GM13976 (cell line): Measurements from ENCODE around the gene TPPP2.

Experiments used
- DNase-seq: peaks from one replicate; pipeline ENCODE4 v3.0.0; 2012; ENCODE audit warnings: low spot score
- in situ Hi-C: fragments of 300-500 bp; cut with MboI; formaldehyde crosslinking; loops from one replicate; pipeline ENCODE4 v1.12.0; 2022; ENCODE audit warnings: low sequenced_read_pairs, mixed read lengths, inconsistent platforms; ENCODE audit not compliant: unreplicated experiment
- TF ChIP-seq, protein P1 (sequence below): IDR thresholded peaks from 2 replicates; pipeline ENCODE4 v1.5.1; 2012; ENCODE audit warnings: borderline replicate concordance, mild to moderate bottlenecking; ENCODE audit not compliant: insufficient read depth; ENCODE audit errors: extremely low read depth, missing control alignments, control extremely low read depth

TPPP2 gene

DNA sequence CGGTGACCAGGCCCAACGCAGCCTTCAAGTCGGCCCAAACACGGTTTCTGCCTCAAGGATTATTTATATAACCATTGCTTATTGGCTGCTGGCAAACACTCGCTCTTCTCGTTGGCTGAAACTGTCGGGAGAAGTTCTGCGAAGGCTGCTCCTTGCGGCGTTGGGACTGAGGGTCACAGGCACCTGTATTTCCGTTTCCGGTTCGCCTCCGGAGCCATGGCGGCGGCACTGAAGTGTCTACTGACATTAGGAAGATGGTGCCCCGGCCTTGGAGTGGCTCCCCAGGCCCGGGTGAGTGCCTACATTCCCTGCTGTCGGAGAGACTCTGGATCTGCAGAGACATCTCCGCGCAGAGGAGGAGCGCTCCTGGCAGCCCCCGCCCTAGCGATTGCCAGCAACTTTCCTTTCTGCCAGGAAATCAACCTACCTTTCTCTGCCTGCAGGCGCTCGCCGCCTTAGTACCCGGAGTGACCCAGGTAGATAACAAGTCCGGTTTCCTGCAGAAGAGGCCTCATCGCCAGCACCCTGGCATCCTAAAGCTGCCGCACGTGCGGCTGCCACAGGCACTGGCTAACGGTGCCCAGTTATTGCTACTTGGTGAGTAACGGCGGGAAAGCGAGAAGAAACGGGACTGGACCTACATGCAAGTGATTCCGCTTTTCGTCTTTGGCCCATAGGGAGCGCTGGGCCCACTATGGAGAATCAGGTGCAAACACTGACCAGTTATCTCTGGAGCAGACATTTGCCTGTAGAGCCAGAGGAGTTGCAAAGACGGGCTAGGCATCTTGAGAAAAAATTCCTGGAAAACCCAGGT lies 40.0 kb upstream of the TPPP2 start, which contains the start of gene METTL17:
Gene METTL17 (plus strand): TSS at position 194 of the 814 bp plus-strand sequence. CDS start 23 bp downstream, at position 217.
- peak; percentile 92 for DNase-seq
- in situ Hi-C loops, result no loop called here
- TF ChIP-seq, protein P1, sequence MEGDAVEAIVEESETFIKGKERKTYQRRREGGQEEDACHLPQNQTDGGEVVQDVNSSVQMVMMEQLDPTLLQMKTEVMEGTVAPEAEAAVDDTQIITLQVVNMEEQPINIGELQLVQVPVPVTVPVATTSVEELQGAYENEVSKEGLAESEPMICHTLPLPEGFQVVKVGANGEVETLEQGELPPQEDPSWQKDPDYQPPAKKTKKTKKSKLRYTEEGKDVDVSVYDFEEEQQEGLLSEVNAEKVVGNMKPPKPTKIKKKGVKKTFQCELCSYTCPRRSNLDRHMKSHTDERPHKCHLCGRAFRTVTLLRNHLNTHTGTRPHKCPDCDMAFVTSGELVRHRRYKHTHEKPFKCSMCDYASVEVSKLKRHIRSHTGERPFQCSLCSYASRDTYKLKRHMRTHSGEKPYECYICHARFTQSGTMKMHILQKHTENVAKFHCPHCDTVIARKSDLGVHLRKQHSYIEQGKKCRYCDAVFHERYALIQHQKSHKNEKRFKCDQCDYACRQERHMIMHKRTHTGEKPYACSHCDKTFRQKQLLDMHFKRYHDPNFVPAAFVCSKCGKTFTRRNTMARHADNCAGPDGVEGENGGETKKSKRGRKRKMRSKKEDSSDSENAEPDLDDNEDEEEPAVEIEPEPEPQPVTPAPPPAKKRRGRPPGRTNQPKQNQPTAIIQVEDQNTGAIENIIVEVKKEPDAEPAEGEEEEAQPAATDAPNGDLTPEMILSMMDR, result no peak

DNA sequence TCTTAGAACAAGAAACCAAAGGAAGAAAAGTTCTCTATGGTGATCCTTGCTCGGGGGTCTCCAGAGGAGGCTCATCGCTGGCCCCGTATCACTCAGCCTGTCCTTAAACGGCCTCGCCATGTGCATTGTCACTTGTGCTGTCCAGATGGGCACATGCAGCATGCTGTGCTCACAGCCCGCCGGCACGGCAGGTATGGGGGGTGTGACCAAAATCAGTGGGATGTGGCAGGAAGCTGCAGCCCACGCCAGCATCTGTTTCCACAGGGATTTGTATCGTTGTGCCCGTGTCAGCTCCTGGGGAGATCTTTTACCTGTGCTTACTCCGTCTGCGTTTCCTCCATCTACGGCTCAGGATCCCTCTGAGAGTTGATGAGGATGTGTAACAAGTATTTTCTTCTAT lies 33.5 kb upstream of the TPPP2 start:
- in situ Hi-C loops, result no loop called here
- no peak for DNase-seq
- TF ChIP-seq, protein P1, result no peak

DNA sequence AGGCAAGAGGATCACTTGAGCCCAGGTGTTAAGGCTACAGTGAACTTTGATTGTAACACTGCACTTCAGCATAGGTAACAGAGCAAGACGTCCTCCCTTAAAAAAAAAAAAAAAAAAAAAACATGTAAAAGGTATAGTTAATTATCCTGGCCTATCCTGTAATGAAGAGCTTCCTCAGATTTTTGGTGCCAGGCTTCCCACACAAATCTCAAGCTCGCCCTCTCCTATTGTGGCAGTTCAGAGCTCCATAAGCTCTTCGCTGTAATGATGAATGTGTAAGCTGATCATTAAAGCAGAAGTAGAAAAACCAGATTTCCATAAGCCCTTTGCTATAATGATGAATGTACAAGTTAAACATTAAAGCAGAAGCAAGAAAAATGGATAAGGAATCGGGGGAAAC lies 32.9 kb upstream of the TPPP2 start:
- TF ChIP-seq, protein P1, result no peak
- in situ Hi-C loops, result no loop called here
- no peak for DNase-seq

DNA sequence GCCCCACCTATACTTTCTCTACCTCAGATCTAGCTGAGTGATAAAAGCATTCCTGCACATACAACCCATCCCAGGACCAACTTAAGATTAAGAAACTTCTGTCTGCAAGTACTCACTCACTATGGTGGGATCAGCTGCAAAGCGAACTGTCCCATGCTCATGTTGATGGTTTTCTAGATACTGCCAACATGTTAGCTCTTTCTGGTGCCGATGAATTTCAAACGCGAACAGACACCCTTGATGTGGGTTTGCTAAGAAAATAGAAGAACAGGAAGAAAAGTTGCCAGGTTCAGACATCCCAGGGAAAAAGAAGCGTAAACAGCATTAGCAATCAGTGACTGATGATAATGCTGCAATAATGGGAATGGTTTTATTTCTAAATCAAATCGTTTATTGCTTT lies 32.5 kb upstream of the TPPP2 start:
- TF ChIP-seq, protein P1, result no peak
- DNase-seq, result no peak
- in situ Hi-C loops, result no loop called here

DNA sequence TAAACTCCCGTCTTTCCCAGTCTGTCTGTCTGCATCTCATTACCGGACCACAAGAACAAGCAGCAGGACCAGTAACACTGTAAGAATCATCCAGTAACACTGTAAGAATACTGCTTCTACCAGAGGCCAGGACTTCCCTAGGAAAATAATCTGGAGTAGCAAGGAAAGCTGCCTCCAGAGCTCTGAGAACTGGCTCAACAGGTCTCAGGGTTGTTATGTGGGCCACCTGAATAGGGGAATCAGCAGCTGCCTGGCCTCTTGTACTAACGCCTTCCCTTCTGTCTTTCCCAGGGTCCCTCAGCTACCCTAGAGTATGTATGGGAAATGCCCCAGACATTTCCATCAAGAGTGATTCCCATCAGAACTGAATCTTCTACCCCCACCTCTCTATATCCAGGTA lies 31.9 kb upstream of the TPPP2 start:
- TF ChIP-seq, protein P1, result no peak
- in situ Hi-C loops, result no loop called here
- DNase-seq, result no peak

DNA sequence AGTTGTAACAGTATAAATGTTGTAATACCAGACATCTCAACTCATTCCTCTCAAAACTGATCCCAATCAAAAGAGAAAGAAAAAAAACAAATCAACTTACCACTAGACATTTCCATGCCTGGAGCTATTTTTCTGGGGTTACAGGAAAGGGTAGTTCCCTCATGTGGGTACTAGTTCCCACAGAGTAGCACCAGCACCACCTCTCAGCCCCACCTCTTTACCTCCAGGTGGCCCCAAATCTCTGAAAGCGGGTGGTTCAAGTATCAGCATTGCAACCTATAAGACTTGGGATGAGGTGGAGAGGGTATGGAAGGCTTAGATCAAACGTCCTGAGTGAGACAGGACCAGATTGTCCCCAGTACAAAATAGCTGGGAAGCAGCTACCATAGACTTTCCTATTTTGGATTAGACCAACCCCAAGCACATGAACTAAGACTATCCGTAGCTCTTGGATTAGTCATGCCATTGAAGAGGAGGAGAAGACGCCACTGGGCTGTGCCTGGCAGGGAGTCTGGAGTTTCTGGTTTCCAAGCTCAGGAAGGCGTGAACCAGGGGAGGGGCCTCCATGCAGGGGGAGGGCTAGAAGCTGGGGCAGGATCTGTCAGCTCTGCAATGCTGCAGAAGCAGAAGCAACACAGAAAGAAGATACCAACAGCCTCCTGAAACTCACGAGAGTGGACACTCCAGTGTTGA lies 31.2 kb upstream of the TPPP2 start, which contains the start of gene SLC39A2:
Gene SLC39A2 (plus strand): TSS at position 620 of the 693 bp plus-strand sequence. CDS start 154 bp downstream, outside the sequence.
- DNase-seq, result no peak
- in situ Hi-C loops, result no loop called here

More for the DNA sequence above, 31.2 kb upstream of the TPPP2 start, which contains the start of gene SLC39A2:
- TF ChIP-seq, protein P1, result no peak
